Nephron progenitor cell (in vitro differentiated cells): Measurements from ENCODE around the gene WDR62.
A peak's percentile ranks its signal among the peaks of the same experiment; 100 is the strongest.

ENCODE experiments used
- DNase-seq: peaks from one replicate; pipeline ENCODE4 v3.0.0; 2021
- H3K27ac Mint-ChIP-seq: 2 replicates; pipeline ENCODE4 v1.8.0; 2021; ENCODE audit warnings: mild to moderate bottlenecking, moderate library complexity, mixed read lengths
- H3K27me3 Mint-ChIP-seq: 2 replicates; pipeline ENCODE4 v1.8.0; 2021; ENCODE audit warnings: mild to moderate bottlenecking, low read depth, mixed read lengths; ENCODE audit not compliant: poor library complexity
- H3K36me3 Mint-ChIP-seq: 2 replicates; pipeline ENCODE4 v1.8.0; 2021; ENCODE audit warnings: low read depth, mixed read lengths
- H3K4me1 Mint-ChIP-seq: 2 replicates; pipeline ENCODE4 v1.8.0; 2021; ENCODE audit warnings: mixed read lengths
- H3K4me3 Mint-ChIP-seq: 2 replicates; pipeline ENCODE4 v1.8.0; 2021; ENCODE audit warnings: mild to moderate bottlenecking, moderate library complexity, mixed read lengths
- H3K9me3 Mint-ChIP-seq: 2 replicates; pipeline ENCODE4 v1.8.0; 2021; ENCODE audit warnings: mild to moderate bottlenecking, moderate library complexity, mixed read lengths
- TF ChIP-seq, protein P1 (sequence below): fragments of 200-600 bp; sonication (generic); IDR thresholded peaks from 2 replicates; pipeline ENCODE4 v1.5.0; 2021; ENCODE audit warnings: antibody characterized with exemption

WDR62 gene

DNA sequence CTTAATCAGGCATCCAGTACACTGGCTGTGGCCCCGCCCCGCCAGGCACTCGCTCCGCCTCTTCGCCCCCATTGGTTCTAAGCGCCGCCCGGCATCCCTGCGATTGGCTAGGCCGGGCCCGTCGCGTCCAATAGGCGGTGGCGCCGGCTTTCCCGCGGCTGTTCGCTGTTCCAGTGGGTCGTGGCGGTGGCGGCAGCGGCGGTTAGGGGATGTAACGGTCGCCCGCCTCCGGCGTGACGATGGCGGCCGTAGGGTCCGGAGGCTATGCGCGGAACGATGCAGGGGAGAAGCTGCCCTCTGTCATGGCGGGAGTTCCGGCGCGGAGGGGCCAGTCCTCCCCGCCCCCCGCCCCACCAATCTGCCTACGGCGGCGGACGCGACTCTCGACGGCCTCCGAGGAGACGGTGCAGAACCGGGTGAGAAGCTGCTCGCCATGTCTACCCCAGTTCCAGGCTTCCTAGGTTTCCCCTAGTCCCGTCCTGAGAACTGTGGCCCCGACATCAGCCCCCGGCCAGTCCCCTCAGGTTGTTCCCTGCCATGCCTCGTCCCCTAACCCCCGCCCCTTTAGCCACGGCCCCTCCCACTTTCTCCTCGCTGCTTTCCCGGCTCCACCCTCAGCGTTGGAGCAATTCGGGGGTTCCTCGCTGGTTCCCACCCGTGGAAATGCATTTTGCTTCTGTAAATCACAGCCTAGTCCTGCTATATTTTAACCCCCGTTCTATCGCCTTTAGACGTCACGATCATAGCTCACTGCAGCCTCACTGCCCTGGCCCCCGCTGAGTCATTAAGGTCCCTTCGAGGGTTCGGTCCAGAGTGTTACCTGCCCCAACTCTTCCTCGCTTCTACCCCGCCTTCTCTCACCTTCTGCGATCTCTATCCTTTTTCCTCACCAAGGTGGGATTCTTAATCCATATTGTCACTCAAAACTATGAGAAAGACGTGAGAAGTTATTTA is at the start of gene WDR62:
TSS of gene WDR62 (plus strand) at position 165 of the 954 bp plus-strand sequence. CDS start at position 240, 75 bp downstream.
- Mint-ChIP-seq H3K4me3 (peak within 1 kb of the TSS; percentile 94), H3K27me3 (no peaks in the 10 kb centered on the region), H3K9me3 (no peaks in the 10 kb centered on the region), H3K27ac (peak within 1 kb of the TSS; percentile 95), H3K36me3 (peaks cover 5% of the 10 kb centered on the region), H3K4me1 (peaks cover 50% of the 10 kb centered on the region)
- TF ChIP-seq, protein P1, sequence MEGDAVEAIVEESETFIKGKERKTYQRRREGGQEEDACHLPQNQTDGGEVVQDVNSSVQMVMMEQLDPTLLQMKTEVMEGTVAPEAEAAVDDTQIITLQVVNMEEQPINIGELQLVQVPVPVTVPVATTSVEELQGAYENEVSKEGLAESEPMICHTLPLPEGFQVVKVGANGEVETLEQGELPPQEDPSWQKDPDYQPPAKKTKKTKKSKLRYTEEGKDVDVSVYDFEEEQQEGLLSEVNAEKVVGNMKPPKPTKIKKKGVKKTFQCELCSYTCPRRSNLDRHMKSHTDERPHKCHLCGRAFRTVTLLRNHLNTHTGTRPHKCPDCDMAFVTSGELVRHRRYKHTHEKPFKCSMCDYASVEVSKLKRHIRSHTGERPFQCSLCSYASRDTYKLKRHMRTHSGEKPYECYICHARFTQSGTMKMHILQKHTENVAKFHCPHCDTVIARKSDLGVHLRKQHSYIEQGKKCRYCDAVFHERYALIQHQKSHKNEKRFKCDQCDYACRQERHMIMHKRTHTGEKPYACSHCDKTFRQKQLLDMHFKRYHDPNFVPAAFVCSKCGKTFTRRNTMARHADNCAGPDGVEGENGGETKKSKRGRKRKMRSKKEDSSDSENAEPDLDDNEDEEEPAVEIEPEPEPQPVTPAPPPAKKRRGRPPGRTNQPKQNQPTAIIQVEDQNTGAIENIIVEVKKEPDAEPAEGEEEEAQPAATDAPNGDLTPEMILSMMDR = no peak
- DNase-seq = peak; percentile 98

DNA sequence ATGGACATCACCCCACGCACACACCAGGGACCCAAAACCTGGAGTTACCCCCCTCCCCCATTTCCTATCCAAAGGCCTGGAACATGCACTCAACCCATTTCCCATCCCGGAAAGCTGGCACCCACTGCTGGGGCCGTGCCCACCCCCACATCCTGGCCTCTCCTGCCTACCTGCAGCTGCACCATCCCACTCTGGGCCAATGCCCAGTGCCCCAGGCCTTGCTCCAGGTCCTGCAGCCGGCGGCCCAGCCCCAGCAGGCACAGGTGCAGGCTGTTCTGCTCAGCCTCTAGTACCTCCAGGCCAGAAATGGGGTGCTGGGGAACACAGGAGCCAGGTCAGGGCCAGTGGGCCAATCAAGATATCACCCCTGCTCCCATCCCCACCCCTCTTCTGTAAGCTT is 47.7 kb upstream of the WDR62 start:
- Mint-ChIP-seq H3K36me3 (peaks cover 25% of the 10 kb centered on the region), H3K27me3 (peaks cover 7% of the 10 kb centered on the region), H3K4me1 (peaks cover 26% of the 10 kb centered on the region), H3K9me3 (no peaks in the 10 kb centered on the region), H3K4me3 (no peak overlapping the region), H3K27ac (peak overlapping the region; percentile 19)
- TF ChIP-seq, protein P1 = no peak
- DNase-seq = no peak

DNA sequence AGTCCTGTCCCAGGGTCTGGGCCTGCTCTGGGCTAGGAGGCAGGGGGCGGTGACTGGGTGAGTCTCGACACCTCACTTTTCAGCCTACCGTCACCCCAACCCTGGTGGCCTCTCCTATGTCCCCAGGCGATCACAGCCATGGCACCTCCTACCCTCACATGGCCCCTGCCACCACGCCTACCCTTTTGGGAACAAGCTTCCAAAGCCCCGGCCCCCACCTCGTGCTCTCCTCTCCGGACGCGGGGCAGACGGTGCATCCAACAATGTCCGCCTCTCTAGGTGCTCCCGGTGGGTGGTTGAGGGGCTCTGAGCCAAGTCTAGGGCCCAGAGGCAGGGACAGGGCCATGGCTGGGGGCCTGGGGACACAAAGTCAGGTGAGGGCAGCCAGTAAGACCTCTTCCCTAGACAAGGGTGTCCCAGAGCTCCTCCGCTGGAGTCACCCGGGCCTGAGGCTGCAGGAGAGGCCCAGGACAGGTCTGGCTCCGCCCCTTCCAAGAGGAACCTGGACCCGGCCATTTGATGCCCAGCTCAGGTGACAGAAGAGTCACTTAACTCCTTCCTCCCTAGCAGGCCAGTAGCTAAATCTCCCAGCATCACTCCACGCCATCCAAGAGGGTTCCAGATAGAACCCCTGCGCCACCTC is 46.2 kb upstream of the WDR62 start, which contains the start of gene SYNE4:
TSS of gene SYNE4 (minus strand) at position 478 of the 643 bp plus-strand sequence. CDS start at position 346, 132 bp downstream.
- Mint-ChIP-seq H3K9me3 (no peaks in the 10 kb centered on the region), H3K4me1 (peaks cover 31% of the 10 kb centered on the region), H3K27me3 (peaks cover 7% of the 10 kb centered on the region), H3K4me3 (peak within 1 kb of the TSS; percentile 85), H3K36me3 (peaks cover 15% of the 10 kb centered on the region), H3K27ac (peak within 1 kb of the TSS; percentile 88)
- peak; percentile 57 for DNase-seq
- TF ChIP-seq, protein P1 = no peak

- TF ChIP-seq, protein P1 = no peak
- H3K27me3 Mint-ChIP-seq = peaks cover 7% of the 10 kb centered on the region
- no peaks in the 10 kb centered on the region for H3K9me3 Mint-ChIP-seq
- no peak overlapping the region for H3K27ac Mint-ChIP-seq
- peak; percentile 79 for DNase-seq
- peaks cover 39% of the 10 kb centered on the region for H3K4me1 Mint-ChIP-seq
- peaks cover 14% of the 10 kb centered on the region for H3K36me3 Mint-ChIP-seq
- H3K4me3 Mint-ChIP-seq = peak overlapping the region; percentile 85
These were observed 45.5 kb upstream of the WDR62 start for GRCh38 chr19:36009220-36009619.

GRCh38 chr19:36009633-36010379 is 44.9 kb upstream of the WDR62 start:
- no peaks in the 10 kb centered on the region for H3K9me3 Mint-ChIP-seq
- peaks cover 45% of the 10 kb centered on the region for H3K4me1 Mint-ChIP-seq
- TF ChIP-seq, protein P1 = no peak
- peaks cover 7% of the 10 kb centered on the region for H3K27me3 Mint-ChIP-seq
- peaks cover 10% of the 10 kb centered on the region for H3K36me3 Mint-ChIP-seq
- no peak overlapping the region for H3K27ac Mint-ChIP-seq
- peak overlapping the region; percentile 77 for H3K4me3 Mint-ChIP-seq
- DNase-seq = no peak
